Endothelial cell of umbilical vein (primary cell): Measurements from ENCODE around the gene SESN1. TPM values are rescaled to one million over a fixed set of nuclear protein-coding genes. Genes with fewer than 3 reads are reported as not detected.

Source experiments
- BruUV-seq: library from RNA; stranded (reverse); fragments of 400-500 nt; replicated peaks from 2 replicates; lab custom pipeline; 2021; lab: Mats Ljungman, UMichigan
- CTCF ChIA-PET: fragments of 300-600, 350-600 bp; sonication (Branson Sonifier 250); formaldehyde crosslinking; loops from one replicate; lab custom pipeline; 2021; ENCODE audit warnings: antibody characterized with exemption, inconsistent platforms; lab: Charles Lee
- POLR2A ChIA-PET: fragments of 300-600, 350-600 bp; sonication (Branson Sonifier 250); formaldehyde crosslinking; loops from one replicate; lab custom pipeline; 2021; ENCODE audit warnings: antibody characterized with exemption, inconsistent platforms; lab: Charles Lee
- DNase-seq: peaks from one replicate; pipeline ENCODE4 v3.0.0-alpha.2; 2011; ENCODE audit warnings: low read depth, low spot score
- FAIRE-seq: peaks from 2 replicates; lab custom pipeline; 2011; peaks lifted over from hg19 to GRCh38; lab: Jason Lieb, UNC
- H2AFZ ChIP-seq: 2 replicates; pipeline ENCODE4 v1.6.0; 2012; ENCODE audit warnings: low read depth, low read length, control low read depth, inconsistent platforms
- H3K27ac ChIP-seq: 2 replicates; pipeline ENCODE4 v1.5.1; 2011; ENCODE audit warnings: low read depth, mild to moderate bottlenecking, control low read depth, low read length, moderate library complexity; ENCODE audit not compliant: insufficient read depth
- H3K27me3 ChIP-seq, 2 experiments: 2 replicates each; pipeline versions ENCODE4 v1.6.0 to v1.6.1; 2011; ENCODE audit warnings: low read length in 2 of 2, mixed read lengths in 1 of 2; ENCODE audit not compliant: control insufficient read depth in 2 of 2, insufficient read depth in 2 of 2
- H3K36me3 ChIP-seq, 2 experiments: 2 replicates in 1 of 2; 3 replicates in 1 of 2; pipeline ENCODE4 v1.5.1; 2011; ENCODE audit warnings: low read length in 2 of 2, mild to moderate bottlenecking in 1 of 2, moderate library complexity in 1 of 2; ENCODE audit not compliant: control insufficient read depth in 2 of 2, insufficient read depth in 2 of 2; ENCODE audit errors: extremely low read depth in 1 of 2
- H3K4me1 ChIP-seq: 3 replicates; pipeline ENCODE4 v1.5.1; 2011; ENCODE audit warnings: mild to moderate bottlenecking, low read length; ENCODE audit not compliant: control insufficient read depth, insufficient read depth; ENCODE audit errors: extremely low read depth
- H3K4me2 ChIP-seq: 2 replicates; pipeline ENCODE4 v1.6.1; 2011; ENCODE audit warnings: low read length, control low read depth, mixed read lengths; ENCODE audit not compliant: insufficient read depth
- H3K4me3 ChIP-seq, 3 experiments: fragments of 200-600 bp in 1 of 3; sonication (generic), shearing (Covaris generic) in 1 of 3; replicated peaks in 1 of 3; 2 replicates each; pipeline ENCODE4 v1.5.1; 2011 to 2016; ENCODE audit warnings: control low read depth in 3 of 3, low read length in 3 of 3, mild to moderate bottlenecking in 2 of 3, inconsistent platforms in 1 of 3, low read depth in 1 of 3, moderate library complexity in 1 of 3; ENCODE audit not compliant: insufficient read depth in 1 of 3
- H3K79me2 ChIP-seq: 2 replicates; pipeline ENCODE4 v1.6.0; 2012; ENCODE audit warnings: low read length, inconsistent platforms; ENCODE audit not compliant: control insufficient read depth, insufficient read depth
- H3K9ac ChIP-seq: replicated peaks from 2 replicates; pipeline ENCODE3; 2011; ENCODE audit warnings: low read length, control low read depth; ENCODE audit not compliant: insufficient read depth; ENCODE audit errors: extremely low read depth
- H3K9me1 ChIP-seq: replicated peaks from 3 replicates; pipeline ENCODE4 v1.6.0; 2011; ENCODE audit warnings: mild to moderate bottlenecking, low read length; ENCODE audit not compliant: control insufficient read depth, insufficient read depth; ENCODE audit errors: extremely low read depth
- H3K9me3 ChIP-seq: replicated peaks from 2 replicates; pipeline ENCODE4 v1.5.1; 2012; ENCODE audit warnings: low read length, inconsistent platforms; ENCODE audit not compliant: control insufficient read depth, insufficient read depth
- H4K20me1 ChIP-seq: replicated peaks from 2 replicates; pipeline ENCODE3; 2011; ENCODE audit warnings: mild to moderate bottlenecking, low read length; ENCODE audit not compliant: control insufficient read depth, insufficient read depth; ENCODE audit errors: extremely low read depth
- CTCF ChIP-seq, 2 donors: IDR thresholded peaks; 1 replicate in 1 of 2; 2 replicates in 1 of 2; pipeline ENCODE4 v1.5.1; 2011; ENCODE audit warnings: low read length in 2 of 2, mild to moderate bottlenecking in 2 of 2, moderate library complexity in 2 of 2, control low read depth in 1 of 2, inconsistent platforms in 1 of 2, low read depth in 1 of 2; ENCODE audit not compliant: insufficient read depth in 1 of 2; ENCODE audit errors: extremely low read depth in 1 of 2
- EZH2 ChIP-seq: IDR thresholded peaks from 2 replicates; pipeline ENCODE4 v1.6.1; 2012; ENCODE audit warnings: borderline replicate concordance, low read depth, mild to moderate bottlenecking, moderate library complexity, low read length, inconsistent platforms; ENCODE audit not compliant: severe bottlenecking
- FOS ChIP-seq: IDR thresholded peaks from 2 replicates; pipeline ENCODE4 v1.6.1; 2011; ENCODE audit warnings: mild to moderate bottlenecking, low read length, moderate library complexity, borderline replicate concordance; ENCODE audit not compliant: insufficient read depth
- GATA2 ChIP-seq: IDR thresholded peaks from 2 replicates; pipeline ENCODE4 v1.7.0; 2011; ENCODE audit warnings: low read depth, mild to moderate bottlenecking, moderate library complexity, mixed read lengths, low read length; ENCODE audit not compliant: insufficient read length, insufficient read depth
- JUN ChIP-seq: IDR thresholded peaks from 2 replicates; pipeline ENCODE4 v1.6.1; 2011; ENCODE audit warnings: borderline replicate concordance, low read depth; ENCODE audit not compliant: insufficient read length, insufficient read depth
- MAX ChIP-seq: IDR thresholded peaks from 2 replicates; pipeline ENCODE4 v1.6.1; 2011; ENCODE audit not compliant: insufficient read depth, insufficient read length
- POLR2A ChIP-seq: IDR thresholded peaks from 2 replicates; pipeline ENCODE4 v1.6.1; 2012; ENCODE audit warnings: low read depth, mild to moderate bottlenecking, control low read depth, low read length
- POLR2AphosphoS5 ChIP-seq: IDR thresholded peaks from 2 replicates; pipeline ENCODE4 v1.6.1; 2012; ENCODE audit warnings: low read depth, mild to moderate bottlenecking, control low read depth, low read length, moderate library complexity; ENCODE audit not compliant: insufficient read depth
- dilution Hi-C: fragments of 300-500 bp; cut with MboI; formaldehyde crosslinking; loops from one replicate; pipeline ENCODE4 v1.15.0; 2019; ENCODE audit warnings: low sequenced_read_pairs; ENCODE audit not compliant: extremely low pct_ligation_motif_present
- intact Hi-C: fragments of 100-400 bp; cut with micrococcal nuclease; formaldehyde crosslinking; loops from one replicate; pipeline ENCODE4 v1.10.0; 2022
- polyA plus RNA-seq, 4 experiments: library from polyadenylated mRNA; depleted of rRNA in 3 of 4; stranded (reverse) in 3 of 4; unstranded in 1 of 4; fragments of >200 nt; gene quantifications; 2 replicates each; pipeline versions ENCODE4 v1.2.1 to v1.2.3, GENCODE V29; 2011 to 2012; ENCODE audit warnings: missing spikeins in 1 of 4
- total RNA-seq: library from RNA; stranded (reverse); gene quantifications from 2 replicates; pipeline ENCODE4 v1.2.3, GENCODE V29; 2021

Gene SESN1
- total and polyA plus RNA-seq, 2 donors (not counting 3 experiments of a cell fraction or from before 2014, with no cell fraction given): 7.1 to 15.6 TPM

DNA sequence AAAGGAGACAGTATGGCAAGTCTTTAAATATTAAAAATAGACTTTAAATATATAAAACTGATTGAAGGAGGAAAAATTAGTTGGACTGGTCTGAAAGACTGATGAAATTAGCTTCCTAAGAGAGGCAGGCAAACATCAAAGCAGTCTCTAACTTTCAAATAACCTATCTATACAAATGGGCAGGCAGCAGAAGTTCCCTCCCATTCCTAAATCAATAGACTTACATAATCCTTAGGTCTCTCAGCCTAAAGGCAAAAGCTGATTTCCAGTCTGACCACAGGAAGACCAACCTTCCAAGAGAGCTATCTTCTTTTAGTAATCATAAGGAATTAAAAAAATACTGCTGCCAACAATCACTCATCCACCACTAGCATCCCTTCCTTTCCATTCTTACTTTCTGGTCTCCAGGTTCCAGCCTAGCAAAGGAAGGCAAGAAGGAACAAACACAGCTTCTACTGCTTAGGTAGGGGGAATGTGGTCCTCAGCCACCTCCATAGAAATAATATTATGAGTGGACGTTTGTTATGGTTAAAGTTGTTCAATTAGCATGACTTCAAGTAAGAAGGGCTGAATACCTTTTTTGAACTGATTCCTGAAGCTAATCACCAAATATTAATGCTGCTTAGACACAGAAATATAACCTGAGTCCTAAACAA, 44.1 kb downstream of the SESN1 start:
- no peaks in the 10 kb centered on the region for H3K79me2 ChIP-seq
- H2AFZ ChIP-seq: no peak overlapping the region
- CTCF ChIA-PET: interaction anchor here (0.8 to 1.5 kb wide), 3 partner anchors 8 to 29 kb away, joined by 3 to 4 read pairs (median 3); no protein-coding TSS in a partner anchor
- H3K27me3 ChIP-seq: no peaks in the 10 kb centered on the region
- H3K4me3 ChIP-seq: no peak overlapping the region
- POLR2A ChIA-PET: no interaction called here
- BruUV-seq: no TSS peak
- no peaks in the 10 kb centered on the region for H4K20me1 ChIP-seq
- no peaks in the 10 kb centered on the region for H3K4me1 ChIP-seq
- no peaks in the 10 kb centered on the region for H3K36me3 ChIP-seq
- no peaks in the 10 kb centered on the region for H3K9me1 ChIP-seq
- H3K9ac ChIP-seq: no peak overlapping the region
- H3K9me3 ChIP-seq: no peaks in the 10 kb centered on the region
- FAIRE-seq (no peak), DNase-seq (no peak)
- dilution Hi-C loops (no loop called here), intact Hi-C loops (no loop called here)
- no peak overlapping the region for H3K4me2 ChIP-seq
- TF ChIP-seq MAX: no peak
- TF ChIP-seq FOS: no peak
- TF ChIP-seq EZH2: no peak
- TF ChIP-seq GATA2: no peak
- no peak for TF ChIP-seq JUN
- TF ChIP-seq POLR2A: no peak
- no peak overlapping the region for H3K27ac ChIP-seq

DNA sequence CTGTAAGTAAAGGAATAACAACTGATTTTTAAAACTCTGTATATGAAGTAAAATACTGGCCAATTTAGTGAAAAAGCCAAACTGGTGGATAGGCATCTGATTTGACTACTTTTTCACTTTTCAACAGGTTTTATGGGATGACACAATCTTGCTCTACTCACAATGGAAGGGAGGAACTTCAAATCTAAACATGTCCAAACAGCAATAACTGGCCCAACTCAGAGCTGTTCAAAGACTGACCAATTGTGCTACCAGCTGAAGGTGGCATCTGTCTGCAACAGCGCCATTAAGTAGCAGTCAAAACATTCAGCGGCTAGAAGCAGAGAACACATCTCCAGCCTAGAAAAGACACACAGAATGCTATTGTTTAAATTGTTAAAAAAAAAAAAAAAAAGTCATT, 44.6 kb downstream of the SESN1 start:
- no peak for DNase-seq
- ChIA-PET CTCF (interaction anchor here (0.8 to 1.5 kb wide), 2 partner anchors 9 to 28 kb away, joined by 3 to 4 read pairs; no protein-coding TSS in a partner anchor), POLR2A (no interaction called here)
- no peak for FAIRE-seq
- TF ChIP-seq JUN (no peak), CTCF (IDR thresholded peaks at IDR 0.05; ENCODE audit: extremely low read depth in 1 of 2, insufficient read depth in 1 of 2, low read depth in 1 of 2, low read length in 2 of 2) (no peak), MAX (no peak), FOS (no peak), POLR2A (no peak), EZH2 (no peak), POLR2AphosphoS5 (no peak)
- no peaks in the 10 kb centered on the region for H3K27me3 ChIP-seq
- dilution Hi-C loops (no loop called here), intact Hi-C loops (no loop called here)
- H3K36me3 ChIP-seq: no peaks in the 10 kb centered on the region
- H3K9me1 ChIP-seq: no peaks in the 10 kb centered on the region
- no peak overlapping the region for H3K4me3 ChIP-seq
- no peaks in the 10 kb centered on the region for H4K20me1 ChIP-seq
- no peak overlapping the region for H3K9ac ChIP-seq
- no peak overlapping the region for H2AFZ ChIP-seq
- H3K27ac ChIP-seq: no peak overlapping the region
- H3K4me2 ChIP-seq: no peak overlapping the region
- no peaks in the 10 kb centered on the region for H3K4me1 ChIP-seq
- H3K79me2 ChIP-seq: no peaks in the 10 kb centered on the region
- no peaks in the 10 kb centered on the region for H3K9me3 ChIP-seq
- BruUV-seq: no TSS peak
